Endometrial microvascular endothelial cells (primary cell): ENCODE data around the gene TMC7. TPM values are rescaled to one million over a fixed set of nuclear protein-coding genes. Genes with fewer than 3 reads are reported as not detected.

Experiments used
- in situ Hi-C: cut with HindIII; loops from 2 replicates; pipeline ENCODE4 v1.10.0; 2017; ENCODE audit warnings: low sequenced_read_pairs, low pct_unique_long_range_greater_than_20kb; ENCODE audit errors: inconsistent ontology term
- total RNA-seq: library from RNA; depleted of rRNA; stranded (reverse); fragments of >200 nt; gene quantifications from one replicate; pipeline ENCODE4 v1.2.3, GENCODE V29; 2015; ENCODE audit errors: inconsistent ontology term

The TMC7 gene
- total RNA-seq, 1 donor from 2014 or later = 0.65 TPM

- in situ Hi-C loops = loop anchor here (25.0 kb wide), 1 partner anchor 431 kb away; no protein-coding TSS in a partner anchor
Observed at GRCh38 chr16:19105891-19106624, 122.3 kb downstream of the TMC7 start.

- in situ Hi-C loops = loop anchor here (25.0 kb wide), 1 partner anchor 431 kb away; no protein-coding TSS in a partner anchor
Observed at GRCh38 chr16:19106625-19107020, 122.9 kb downstream of the TMC7 start.

- in situ Hi-C loops = loop anchor here (25.0 kb wide), 1 partner anchor 429 kb away; no protein-coding TSS in a partner anchor
Observed at GRCh38 chr16:19108409-19109287, 124.9 kb downstream of the TMC7 start.

GRCh38 chr16:19109288-19109664 lies 125.5 kb downstream of the TMC7 start:
- in situ Hi-C loops = loop anchor here (25.0 kb wide), 1 partner anchor 428 kb away; no protein-coding TSS in a partner anchor

- in situ Hi-C loops = loop anchor here (25.0 kb wide), 1 partner anchor 427 kb away; no protein-coding TSS in a partner anchor
Observed at GRCh38 chr16:19110537-19111360, 127.0 kb downstream of the TMC7 start.

GRCh38 chr16:19112099-19112407 lies 128.3 kb downstream of the TMC7 start:
- in situ Hi-C loops = loop anchor here (25.0 kb wide), 1 partner anchor 425 kb away; no protein-coding TSS in a partner anchor

Other genes with a start within 250 kb of the TMC7 start
- gene RPS15A, start 193.6 kb upstream of the TMC7 start, total RNA-seq = 2,210 TPM
- gene ARL6IP1, start 182.4 kb upstream of the TMC7 start, total RNA-seq = 526 TPM
- gene SMG1, start 57.5 kb upstream of the TMC7 start, total RNA-seq = 30.9 TPM
- 11.4 TPM for gene COQ7, start 83.7 kb downstream of the TMC7 start, total RNA-seq
- 25.0 TPM for gene ITPRIPL2, start 130.0 kb downstream of the TMC7 start, total RNA-seq
- not detected for gene SYT17, start 184.3 kb downstream of the TMC7 start, total RNA-seq